HG03565 (cell line): ENCODE results near the gene HMX2.
A peak's percentile ranks its signal among the peaks of the same experiment; 100 is the strongest.

ENCODE experiments used
- ATAC-seq: cut with Tn5 transposase; IDR thresholded peaks from one replicate; pipeline ENCODE4 v1.9.1; 2021; ENCODE audit warnings: mild to moderate bottlenecking, moderate library complexity; ENCODE audit not compliant: unreplicated experiment

The HMX2 gene

GRCh38 chr10:123147635-123148413 is at the start of gene HMX2:
TSS of gene HMX2 (plus strand) at chr10:123148136. CDS start at chr10:123148379, 243 bp downstream.
- peak; percentile 29 for ATAC-seq

- ATAC-seq, result no peak
These were observed 47.7 kb upstream of the HMX2 start for GRCh38 chr10:123100030-123100762.

GRCh38 chr10:123101872-123102271 is 46.1 kb upstream of the HMX2 start:
- ATAC-seq, result no peak

GRCh38 chr10:123102673-123103072 is 45.3 kb upstream of the HMX2 start:
- no peak for ATAC-seq

- no peak for ATAC-seq
These were observed 44.0 kb upstream of the HMX2 start for GRCh38 chr10:123103944-123104343.

- ATAC-seq, result no peak
These were observed 38.5 kb upstream of the HMX2 start for GRCh38 chr10:123109466-123109865.

- no peak for ATAC-seq
These were observed 30.1 kb upstream of the HMX2 start for GRCh38 chr10:123117644-123118417.

- ATAC-seq, result no peak
These were observed 28.9 kb upstream of the HMX2 start for GRCh38 chr10:123119081-123119480.

- no peak for ATAC-seq
These were observed 21.7 kb upstream of the HMX2 start for GRCh38 chr10:123126246-123126645.

GRCh38 chr10:123129618-123130271 is 18.2 kb upstream of the HMX2 start:
- ATAC-seq, result no peak

GRCh38 chr10:123132576-123133477 is 15.1 kb upstream of the HMX2 start:
- ATAC-seq, result no peak

GRCh38 chr10:123133541-123134342 is 14.2 kb upstream of the HMX2 start:
- no peak for ATAC-seq

GRCh38 chr10:123134343-123134914 is 13.5 kb upstream of the HMX2 start:
- ATAC-seq, result no peak

- no peak for ATAC-seq
These were observed 13.0 kb upstream of the HMX2 start for GRCh38 chr10:123134915-123135414.

GRCh38 chr10:123135415-123136141 is 12.4 kb upstream of the HMX2 start, which contains the start of gene HMX3:
TSS of gene HMX3 (plus strand) at chr10:123135970. CDS start at chr10:123136051, 81 bp downstream.
- ATAC-seq, result no peak

GRCh38 chr10:123136221-123136805 is 11.6 kb upstream of the HMX2 start:
- ATAC-seq, result no peak
